ENCODE measurements around the gene ZMIZ1.

Gene ZMIZ1

GRCh38 chr10:79049931-79050895 is 18.6 kb upstream of the ZMIZ1 start:
- no peak for DNase-seq (ENCODE audit: low read depth, low spot score)
- no peak overlapping the region for H3K4me3 ChIP-seq (ENCODE audit: low read length)

GRCh38 chr10:79050896-79051555 is 17.7 kb upstream of the ZMIZ1 start:
- no peak for DNase-seq (ENCODE audit: low read depth, low spot score)
- H3K4me3 ChIP-seq (ENCODE audit: low read length): no peak overlapping the region

GRCh38 chr10:79051766-79052165 is 17.0 kb upstream of the ZMIZ1 start:
- DNase-seq (ENCODE audit: low read depth, low spot score): no peak
- no peak overlapping the region for H3K4me3 ChIP-seq (ENCODE audit: low read length)

DNA sequence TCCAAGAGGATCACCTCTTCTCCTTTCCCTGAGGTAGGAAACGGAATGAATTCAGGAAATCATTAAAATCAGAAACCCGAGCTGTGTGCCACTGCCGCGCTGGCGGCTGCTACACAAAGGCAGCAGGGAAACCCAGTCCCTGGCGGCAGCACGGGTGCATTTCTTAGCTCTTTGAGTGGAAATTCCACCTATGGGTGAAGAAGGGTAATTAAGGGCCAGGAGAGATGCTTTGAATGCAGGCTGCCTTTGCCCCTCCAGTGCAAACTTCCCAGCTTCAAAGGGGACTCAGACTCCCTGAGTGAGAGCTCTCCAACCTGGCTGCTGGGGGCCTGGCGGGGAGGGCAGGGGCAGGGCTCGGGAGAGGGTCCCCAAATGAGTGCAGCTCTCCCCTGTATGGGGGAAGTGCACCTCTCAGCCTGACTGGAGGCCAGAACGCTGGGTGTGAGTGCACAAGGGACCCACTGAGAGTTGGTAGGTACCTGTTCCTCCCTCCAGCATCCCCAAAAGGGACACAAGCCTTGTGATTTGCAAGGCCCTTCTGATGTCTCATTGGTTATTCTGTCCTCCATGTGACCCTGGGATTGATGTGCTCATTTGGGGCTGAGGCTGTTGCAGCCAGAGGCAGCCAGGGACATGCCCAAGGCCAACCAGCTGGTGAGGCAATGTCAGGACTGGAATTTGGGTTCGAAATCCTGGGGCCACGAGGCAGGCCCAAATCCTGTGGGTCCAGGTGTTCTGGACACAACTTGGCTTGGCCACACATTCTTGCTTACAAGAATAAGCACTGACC is 16.3 kb upstream of the ZMIZ1 start:
- peak; percentile 80 for DNase-seq (ENCODE audit: low read depth, low spot score)
- no peak overlapping the region for H3K4me3 ChIP-seq (ENCODE audit: low read length)

DNA sequence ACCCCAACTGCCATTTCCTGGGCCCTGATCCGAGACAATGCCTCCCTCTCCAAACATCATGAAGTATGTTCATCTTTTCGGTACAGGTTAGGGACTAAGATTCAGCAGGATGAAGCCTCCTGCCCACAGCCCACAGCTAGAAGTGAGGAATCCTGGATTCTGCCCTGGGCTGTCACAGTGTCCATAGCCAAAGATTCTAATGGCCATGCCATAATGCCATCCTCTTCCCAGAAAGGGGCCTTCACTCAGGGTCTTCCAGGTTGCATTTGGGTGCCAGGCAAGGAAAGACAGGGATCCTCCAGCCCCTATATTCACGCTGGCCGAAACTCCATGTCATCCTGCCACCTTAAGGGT is 15.7 kb upstream of the ZMIZ1 start:
- H3K4me3 ChIP-seq (ENCODE audit: low read length): no peak overlapping the region
- no peak for DNase-seq (ENCODE audit: low read depth, low spot score)

GRCh38 chr10:79053481-79054202 is 15.1 kb upstream of the ZMIZ1 start:
- no peak overlapping the region for H3K4me3 ChIP-seq (ENCODE audit: low read length)
- DNase-seq (ENCODE audit: low read depth, low spot score): no peak

DNA sequence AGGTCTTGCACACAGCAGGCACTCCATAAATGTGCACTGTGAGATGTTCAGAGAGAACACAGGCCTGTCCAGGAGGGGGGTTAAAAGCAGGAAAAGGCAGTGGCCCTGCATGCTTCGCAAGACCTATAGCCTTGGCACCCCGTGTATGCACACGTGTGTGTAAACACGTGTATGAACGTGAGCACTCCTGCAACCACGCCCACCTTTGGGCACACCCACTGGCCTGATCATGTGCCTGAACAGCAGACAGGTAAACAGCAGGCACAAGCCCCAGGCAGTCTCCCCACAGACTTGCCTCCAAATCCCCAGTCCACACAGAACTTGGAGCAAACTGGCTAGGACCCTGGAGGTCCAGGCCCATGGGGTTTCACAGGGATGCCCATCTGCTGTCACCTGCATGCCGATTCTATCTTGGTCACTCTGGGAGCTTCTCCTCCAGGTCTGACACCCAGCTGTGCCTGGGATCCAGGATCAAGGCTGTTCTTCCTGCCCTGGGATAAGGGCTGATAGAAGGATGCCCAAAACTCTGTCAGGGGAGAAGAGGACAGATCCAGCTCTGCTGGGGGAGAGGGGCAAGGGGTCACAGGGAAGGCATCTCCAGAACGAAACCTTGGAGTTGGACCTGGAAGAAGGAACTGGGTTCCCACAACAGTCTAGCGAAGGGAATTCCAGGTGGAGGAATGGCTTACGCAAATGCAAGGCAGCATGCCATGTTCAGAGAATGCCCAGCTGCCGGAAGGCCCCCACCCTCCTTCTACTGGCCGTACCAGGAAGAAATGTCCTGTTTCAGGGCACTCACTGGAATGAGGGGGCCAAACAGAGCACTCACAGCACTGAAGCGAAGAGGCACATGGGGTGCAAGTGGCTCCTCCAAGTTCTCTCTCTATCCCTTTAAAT is 14.3 kb upstream of the ZMIZ1 start:
- no peak overlapping the region for H3K4me3 ChIP-seq (ENCODE audit: low read length)
- no peak for DNase-seq (ENCODE audit: low read depth, low spot score)

DNA sequence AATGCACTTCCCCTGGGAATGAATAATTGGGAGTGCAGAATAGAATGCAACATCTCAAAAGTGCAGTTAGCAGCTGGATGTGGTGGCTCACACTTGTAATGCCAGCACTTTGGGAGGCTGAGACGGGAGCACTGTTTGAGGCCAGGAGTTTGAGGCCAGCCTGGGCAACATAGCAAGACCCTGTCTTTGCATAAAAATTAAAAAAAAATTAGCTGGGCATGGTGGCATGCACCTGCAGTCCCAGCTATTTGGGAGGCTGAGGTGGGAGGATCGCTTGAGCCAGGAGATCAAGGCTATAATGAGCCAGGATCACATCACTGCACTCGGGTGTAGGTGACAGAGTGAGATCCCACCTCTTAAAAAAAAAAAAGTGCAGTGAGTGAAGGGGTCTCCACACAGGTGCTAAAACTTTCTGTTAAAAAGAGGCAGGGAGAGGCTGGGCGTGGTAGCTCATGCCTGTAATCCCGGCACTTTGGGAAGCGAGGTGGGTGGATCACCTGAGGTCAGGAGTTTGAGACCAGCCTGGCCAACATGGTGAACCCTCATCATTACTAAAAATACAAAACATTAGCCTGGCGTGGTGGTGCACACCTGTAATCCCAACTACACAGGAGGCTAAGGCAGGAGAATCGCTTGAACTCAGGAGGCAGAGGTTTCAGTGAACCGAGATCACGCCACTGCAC is 13.5 kb upstream of the ZMIZ1 start:
- no peak overlapping the region for H3K4me3 ChIP-seq (ENCODE audit: low read length)
- no peak for DNase-seq (ENCODE audit: low read depth, low spot score)

DNA sequence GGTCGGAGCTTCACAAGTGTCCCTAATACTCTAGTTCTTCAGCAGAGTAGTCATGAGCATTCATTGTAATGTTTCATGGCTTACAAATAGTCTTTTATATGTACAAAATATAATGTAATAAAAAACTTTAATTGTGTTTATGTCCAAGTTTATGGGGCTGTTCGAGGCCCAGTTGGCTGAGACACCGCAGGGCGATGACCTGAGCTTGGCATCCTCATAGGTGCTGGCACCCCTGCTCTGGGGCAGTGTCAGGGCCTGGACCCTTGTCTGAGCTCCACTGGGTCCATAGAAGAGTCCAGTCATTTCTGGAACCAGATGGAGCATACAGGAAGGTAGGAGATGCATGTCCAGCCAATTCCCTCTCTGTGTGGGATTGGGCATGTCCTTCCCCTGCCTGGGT is 12.9 kb upstream of the ZMIZ1 start:
- H3K4me3 ChIP-seq (ENCODE audit: low read length): no peak overlapping the region
- no peak for DNase-seq (ENCODE audit: low read depth, low spot score)

GRCh38 chr10:79056361-79056735 is 12.4 kb upstream of the ZMIZ1 start:
- DNase-seq (ENCODE audit: low read depth, low spot score): no peak
- H3K4me3 ChIP-seq (ENCODE audit: low read length): no peak overlapping the region

GRCh38 chr10:79056736-79057391 is 11.9 kb upstream of the ZMIZ1 start:
- no peak overlapping the region for H3K4me3 ChIP-seq (ENCODE audit: low read length)
- DNase-seq (ENCODE audit: low read depth, low spot score): no peak

- DNase-seq (ENCODE audit: low read depth, low spot score): no peak
- no peak overlapping the region for H3K4me3 ChIP-seq (ENCODE audit: low read length)
Observed at GRCh38 chr10:79057481-79058275, 11.1 kb upstream of the ZMIZ1 start.

DNA sequence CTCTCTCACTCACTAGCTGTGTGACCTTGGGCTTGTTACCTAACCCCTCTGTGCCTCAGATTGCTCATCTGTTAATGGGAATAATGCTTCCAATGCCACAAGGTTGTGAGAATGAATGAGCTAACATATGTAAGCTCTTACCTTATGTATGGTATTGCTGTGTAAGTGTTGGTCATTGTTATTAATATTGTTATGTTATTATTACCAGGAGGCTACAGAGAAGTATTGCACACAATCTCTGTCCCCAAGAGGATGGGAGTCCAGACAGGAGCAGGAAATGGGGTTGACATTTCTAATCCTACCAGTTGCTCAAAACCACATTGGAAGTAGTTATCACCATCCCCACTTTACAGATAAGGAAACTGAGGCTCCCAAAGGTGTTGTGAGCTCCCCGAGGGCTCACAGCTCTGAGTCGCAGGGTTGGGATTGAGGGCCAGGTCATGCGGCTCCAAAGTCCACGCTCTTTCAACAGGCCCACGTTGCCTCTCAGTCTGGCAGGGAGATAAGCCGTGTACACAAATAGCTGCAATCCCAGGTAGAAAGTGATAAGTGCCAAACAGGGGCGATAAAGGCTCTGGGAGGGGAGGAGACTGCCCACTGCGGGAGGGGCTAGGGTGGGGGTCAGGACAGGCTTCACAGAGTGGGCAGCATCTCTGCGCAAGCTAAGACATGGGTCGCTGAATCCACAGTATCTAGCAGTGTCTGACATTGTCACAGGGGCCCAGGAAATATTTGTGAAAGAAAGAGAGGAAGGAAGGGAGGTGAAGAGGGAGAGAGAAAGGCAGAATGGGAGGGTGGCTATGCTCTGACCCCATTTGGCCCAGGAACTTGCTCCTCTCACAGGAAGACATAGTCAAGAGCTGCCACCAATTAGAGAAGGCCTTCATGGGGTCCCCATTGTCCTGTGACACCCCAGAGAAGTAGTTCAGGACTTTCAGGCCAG is 9.6 kb upstream of the ZMIZ1 start:
- DNase-seq (ENCODE audit: low read depth, low spot score): no peak
- no peak overlapping the region for H3K4me3 ChIP-seq (ENCODE audit: low read length)

DNA sequence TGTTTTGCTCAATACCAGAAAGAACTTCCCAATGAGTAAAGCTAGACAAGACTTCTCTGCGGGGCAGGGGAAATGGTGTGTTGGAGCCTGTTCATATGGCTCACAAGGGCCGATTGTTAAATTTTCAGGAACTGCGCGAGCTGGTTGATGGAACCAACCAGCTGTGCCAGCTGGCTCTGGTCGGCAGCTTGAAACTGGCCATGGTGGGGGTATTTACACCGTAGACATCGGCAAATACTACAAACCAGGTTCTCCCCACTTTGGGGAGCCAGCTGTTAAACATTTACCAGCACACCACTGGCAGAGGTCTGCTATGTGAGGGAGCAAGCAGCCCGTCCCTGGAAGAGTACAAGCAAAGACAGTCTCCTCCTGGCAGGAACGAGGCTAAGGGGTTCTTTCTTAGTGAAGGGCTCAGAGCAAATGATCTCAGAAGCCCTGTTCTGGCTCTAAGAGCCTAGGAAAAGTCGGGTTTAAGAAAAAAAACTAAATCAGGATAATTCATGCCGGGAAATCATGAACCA is 8.8 kb upstream of the ZMIZ1 start:
- no peak overlapping the region for H3K4me3 ChIP-seq (ENCODE audit: low read length)
- no peak for DNase-seq (ENCODE audit: low read depth, low spot score)

GRCh38 chr10:79060641-79061255 is 8.0 kb upstream of the ZMIZ1 start:
- no peak overlapping the region for H3K4me3 ChIP-seq (ENCODE audit: low read length)
- no peak for DNase-seq (ENCODE audit: low read depth, low spot score)

Data from Jurkat, Clone E6-1 (cell line).